ENCODE measurements around the gene HIF3A.
A peak's percentile ranks its signal among the peaks of the same experiment; 100 is the strongest.
"Not testable (repeated sequence)": the region's sequence is repeated elsewhere in the genome, so short reads cannot be mapped to it uniquely, and the experiment has no call there.

HIF3A gene

GRCh38 chr19:46294494-46294893 is 2.3 kb upstream of the HIF3A start:
- DNase-seq: no peak

GRCh38 chr19:46295401-46296201 is 1.2 kb upstream of the HIF3A start:
- no peak for DNase-seq

- no peak for DNase-seq
These were observed 701 bp upstream of the HIF3A start for GRCh38 chr19:46296202-46296480.

GRCh38 chr19:46297700-46298478 is 1.0 kb downstream of the HIF3A start:
- DNase-seq: peak; percentile 9

- DNase-seq: peak; percentile 40
These were observed 1.7 kb downstream of the HIF3A start for GRCh38 chr19:46298479-46299003.

GRCh38 chr19:46299004-46299509 is 2.2 kb downstream of the HIF3A start:
- DNase-seq: peak; percentile 90

GRCh38 chr19:46299695-46300094 is 2.9 kb downstream of the HIF3A start:
- no peak for DNase-seq

GRCh38 chr19:46303322-46303690 is 6.5 kb downstream of the HIF3A start:
- DNase-seq: no peak

GRCh38 chr19:46303691-46304397 is 7.0 kb downstream of the HIF3A start:
- DNase-seq: no peak

- DNase-seq: no peak
These were observed 9.7 kb downstream of the HIF3A start for GRCh38 chr19:46306501-46306900.

GRCh38 chr19:46308510-46308909 is 11.7 kb downstream of the HIF3A start:
- DNase-seq: no peak

GRCh38 chr19:46309056-46309455 is 12.2 kb downstream of the HIF3A start:
- DNase-seq: no peak

GRCh38 chr19:46311444-46311843 is 14.6 kb downstream of the HIF3A start:
- DNase-seq: no peak

- not testable (repeated sequence) for DNase-seq
These were observed 17.0 kb downstream of the HIF3A start for GRCh38 chr19:46313540-46314469.

GRCh38 chr19:46317339-46317738 is 20.5 kb downstream of the HIF3A start:
- no peak for DNase-seq

- DNase-seq: no peak
These were observed 22.8 kb downstream of the HIF3A start for GRCh38 chr19:46319613-46320012.

GRCh38 chr19:46320559-46320958 is 23.7 kb downstream of the HIF3A start:
- DNase-seq: no peak

GRCh38 chr19:46321653-46322052 is 24.8 kb downstream of the HIF3A start:
- no peak for DNase-seq

- DNase-seq: not testable (repeated sequence)
These were observed 26.4 kb downstream of the HIF3A start for GRCh38 chr19:46323227-46323626.

- no peak for DNase-seq
These were observed 27.4 kb downstream of the HIF3A start for GRCh38 chr19:46324277-46324676.

- DNase-seq: no peak
These were observed 29.8 kb downstream of the HIF3A start for GRCh38 chr19:46326608-46327007.

- no peak for DNase-seq
These were observed 31.2 kb downstream of the HIF3A start for GRCh38 chr19:46328079-46328478.
